AG09309 (cell line): Measurements from ENCODE around the gene ZNF236.

Experiments used
- DNase-seq: peaks from one replicate; pipeline ENCODE4 v3.0.0-alpha.2; 2010; ENCODE audit warnings: low read depth
- H3K4me3 ChIP-seq: 2 replicates; pipeline ENCODE4 v1.5.1; 2011; ENCODE audit warnings: mild to moderate bottlenecking, low read depth, low read length, moderate library complexity; ENCODE audit not compliant: control insufficient read depth
- TF ChIP-seq, protein P1 (sequence below): IDR thresholded peaks from 2 replicates; pipeline ENCODE4 v1.5.1; 2011; ENCODE audit warnings: mild to moderate bottlenecking, low read depth, low read length, inconsistent platforms; ENCODE audit not compliant: insufficient read depth, control insufficient read depth; ENCODE audit errors: missing control alignments

Gene ZNF236

GRCh38 chr18:76842837-76843530, 20.6 kb downstream of the ZNF236 start:
- H3K4me3 ChIP-seq, result no peak overlapping the region
- TF ChIP-seq, protein P1, sequence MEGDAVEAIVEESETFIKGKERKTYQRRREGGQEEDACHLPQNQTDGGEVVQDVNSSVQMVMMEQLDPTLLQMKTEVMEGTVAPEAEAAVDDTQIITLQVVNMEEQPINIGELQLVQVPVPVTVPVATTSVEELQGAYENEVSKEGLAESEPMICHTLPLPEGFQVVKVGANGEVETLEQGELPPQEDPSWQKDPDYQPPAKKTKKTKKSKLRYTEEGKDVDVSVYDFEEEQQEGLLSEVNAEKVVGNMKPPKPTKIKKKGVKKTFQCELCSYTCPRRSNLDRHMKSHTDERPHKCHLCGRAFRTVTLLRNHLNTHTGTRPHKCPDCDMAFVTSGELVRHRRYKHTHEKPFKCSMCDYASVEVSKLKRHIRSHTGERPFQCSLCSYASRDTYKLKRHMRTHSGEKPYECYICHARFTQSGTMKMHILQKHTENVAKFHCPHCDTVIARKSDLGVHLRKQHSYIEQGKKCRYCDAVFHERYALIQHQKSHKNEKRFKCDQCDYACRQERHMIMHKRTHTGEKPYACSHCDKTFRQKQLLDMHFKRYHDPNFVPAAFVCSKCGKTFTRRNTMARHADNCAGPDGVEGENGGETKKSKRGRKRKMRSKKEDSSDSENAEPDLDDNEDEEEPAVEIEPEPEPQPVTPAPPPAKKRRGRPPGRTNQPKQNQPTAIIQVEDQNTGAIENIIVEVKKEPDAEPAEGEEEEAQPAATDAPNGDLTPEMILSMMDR, result no peak
- DNase-seq, result no peak

GRCh38 chr18:76844144-76844543, 21.8 kb downstream of the ZNF236 start:
- TF ChIP-seq, protein P1, result no peak
- no peak for DNase-seq
- no peak overlapping the region for H3K4me3 ChIP-seq

GRCh38 chr18:76844742-76845477, 22.6 kb downstream of the ZNF236 start:
- no peak for DNase-seq
- TF ChIP-seq, protein P1, result no peak
- no peak overlapping the region for H3K4me3 ChIP-seq

- H3K4me3 ChIP-seq, result no peak overlapping the region
- TF ChIP-seq, protein P1, result no peak
- no peak for DNase-seq
Measured at GRCh38 chr18:76846217-76846616, 23.9 kb downstream of the ZNF236 start.

DNA sequence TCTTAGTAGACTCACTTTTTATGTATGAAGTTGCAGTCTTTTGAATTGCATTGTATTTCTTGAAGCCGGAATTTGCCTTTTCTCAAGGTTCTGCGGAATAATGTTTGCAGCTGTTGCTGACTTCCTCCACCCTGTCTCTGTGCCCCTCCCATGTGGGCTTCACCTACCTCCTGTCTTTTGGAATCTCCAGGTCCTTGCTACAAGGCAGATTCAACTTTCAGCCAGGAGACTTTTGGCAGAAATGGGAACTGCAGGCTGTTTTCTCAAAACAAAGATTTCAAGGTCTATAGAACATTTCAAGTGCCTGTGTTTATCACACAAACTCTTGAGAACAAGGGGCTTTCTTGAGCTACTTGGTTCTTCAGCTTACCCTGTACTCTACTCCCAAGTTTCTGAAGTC, 25.6 kb downstream of the ZNF236 start:
- no peak overlapping the region for H3K4me3 ChIP-seq
- TF ChIP-seq, protein P1, result no peak
- no peak for DNase-seq

DNA sequence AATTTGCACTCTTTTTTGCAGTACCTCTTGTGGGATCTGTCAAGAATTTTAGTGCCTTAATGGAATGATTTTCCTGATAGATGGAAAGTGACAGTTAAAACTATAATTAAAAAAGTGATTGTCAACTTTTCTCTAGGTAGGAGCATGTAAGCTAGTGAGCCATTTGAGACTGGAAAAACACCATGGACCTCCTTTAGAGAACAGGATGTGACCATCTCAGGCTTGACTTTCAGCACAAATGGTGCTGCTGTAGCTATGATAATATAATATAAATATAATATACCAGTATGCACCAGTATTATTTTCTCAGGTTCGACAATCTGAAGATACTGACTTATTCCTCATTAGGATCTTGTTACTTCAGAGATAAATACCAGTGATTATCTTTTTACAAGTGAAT, 27.8 kb downstream of the ZNF236 start:
- no peak for DNase-seq
- no peak overlapping the region for H3K4me3 ChIP-seq
- TF ChIP-seq, protein P1, result no peak
